ENCODE results near the gene TTLL10.

DNA sequence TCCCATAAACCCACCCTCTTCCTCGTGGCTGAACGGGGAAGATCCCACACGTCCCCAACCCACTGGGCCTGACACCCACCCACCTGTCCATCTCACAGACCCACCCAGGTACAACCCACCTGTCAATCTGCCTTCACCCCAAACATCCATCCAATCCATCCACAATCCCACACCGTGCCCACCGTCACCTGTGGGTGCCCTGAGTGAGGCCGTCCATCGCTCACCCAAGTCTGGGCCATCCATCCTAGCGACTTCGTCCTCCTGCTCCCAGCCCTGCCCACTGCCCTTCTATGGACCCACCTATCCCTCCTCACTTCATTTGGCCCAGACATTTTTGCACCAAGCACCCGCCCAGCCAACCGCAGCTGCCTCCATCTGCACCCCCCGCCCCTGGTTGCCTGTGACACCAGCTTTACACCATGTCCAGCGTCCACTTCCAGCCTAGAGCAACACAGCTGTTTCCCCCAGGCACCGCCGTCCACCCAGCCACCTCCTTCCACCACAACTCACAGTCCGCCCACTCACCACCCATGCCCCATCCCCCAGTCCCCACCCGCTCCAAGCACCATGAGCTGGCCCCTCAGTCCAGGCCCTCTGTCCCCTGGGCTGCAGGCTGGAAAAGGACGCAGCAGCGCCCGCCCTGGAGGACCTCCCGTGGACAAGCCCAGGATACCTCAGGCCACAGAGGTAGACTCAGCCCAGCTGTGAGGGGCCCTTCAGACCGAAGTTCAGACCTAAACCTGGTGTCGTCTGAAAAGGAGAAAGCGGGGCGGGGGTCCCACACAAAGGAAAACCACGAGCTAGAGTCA, 7.7 kb downstream of the TTLL10 start:
- TF ChIP-seq ELF4 (IDR thresholded peaks at IDR 0.05) (no peak), BHLHE40 (IDR thresholded peaks at IDR 0.05; ENCODE audit: borderline replicate concordance) (no peak), TARDBP (IDR thresholded peaks at IDR 0.05) (no peak), FOXM1 (IDR thresholded peaks at IDR 0.05; ENCODE audit: borderline replicate concordance) (no peak), NFRKB (IDR thresholded peaks at IDR 0.05) (no peak), ARNT (IDR thresholded peaks at IDR 0.05) (no peak), SUZ12 (IDR thresholded peaks at IDR 0.05) (no peak), HDGF (IDR thresholded peaks at IDR 0.05; ENCODE audit: borderline replicate concordance) (no peak), LEF1 (IDR thresholded peaks at IDR 0.05; ENCODE audit: borderline replicate concordance) (no peak)

Data from HEK293T (cell line).